MM.1S (cell line): ENCODE results near the gene SPECC1.
A peak's percentile ranks its signal among the peaks of the same experiment; 100 is the strongest.

ENCODE experiments used
- DNase-seq: peaks from one replicate; pipeline ENCODE4 v3.0.0-alpha.2; 2015
- H2AFZ ChIP-seq: fragments of 300-600 bp; sonication (generic); 2 replicates; pipeline ENCODE4 v1.6.0; 2016; ENCODE audit warnings: antibody characterized with exemption, low read length
- H3F3A ChIP-seq: fragments of 300-600 bp; sonication (generic); 2 replicates; pipeline ENCODE4 v1.6.1; 2016; ENCODE audit warnings: mild to moderate bottlenecking, antibody characterized with exemption, low read length, moderate library complexity, mixed read lengths; ENCODE audit not compliant: insufficient read depth
- H3K27ac ChIP-seq: fragments of 300-600 bp; sonication (generic); 2 replicates; pipeline ENCODE4 v1.5.1; 2016; ENCODE audit warnings: mild to moderate bottlenecking, low read length
- H3K27me3 ChIP-seq: fragments of 300-600 bp; sonication (generic); replicated peaks from 2 replicates; pipeline ENCODE4 v1.6.0; 2016; ENCODE audit warnings: low read length; ENCODE audit not compliant: insufficient read depth
- H3K36me3 ChIP-seq: fragments of 300-600 bp; sonication (generic); replicated peaks from 2 replicates; pipeline ENCODE4 v1.6.1; 2016; ENCODE audit warnings: mild to moderate bottlenecking, low read length, mixed read lengths; ENCODE audit not compliant: insufficient read depth
- H3K4me1 ChIP-seq: fragments of 300-600 bp; sonication (generic); 2 replicates; pipeline ENCODE4 v1.6.1; 2016; ENCODE audit warnings: low read length, mixed read lengths
- H3K4me2 ChIP-seq: fragments of 300-600 bp; sonication (generic); 2 replicates; pipeline ENCODE4 v1.6.0; 2016; ENCODE audit warnings: low read depth, low read length
- H3K4me3 ChIP-seq: fragments of 300-600 bp; sonication (generic); 2 replicates; pipeline ENCODE4 v1.5.1; 2016; ENCODE audit warnings: low read length, mixed read lengths
- H3K79me2 ChIP-seq: fragments of 300-600 bp; sonication (generic); 2 replicates; pipeline ENCODE4 v1.6.1; 2016; ENCODE audit warnings: mixed run types, low read length, mixed read lengths
- H3K9ac ChIP-seq: fragments of 300-600 bp; sonication (generic); 2 replicates; pipeline ENCODE4 v1.6.1; 2016; ENCODE audit warnings: low read length, mixed read lengths
- H3K9me2 ChIP-seq: fragments of 300-600 bp; sonication (generic); replicated peaks from 2 replicates; pipeline ENCODE4 v1.6.1; 2016; ENCODE audit warnings: mild to moderate bottlenecking, low read length, mixed read lengths; ENCODE audit not compliant: insufficient read depth
- H3K9me3 ChIP-seq: fragments of 300-600 bp; sonication (generic); replicated peaks from 2 replicates; pipeline ENCODE4 v1.6.1; 2016; ENCODE audit warnings: mild to moderate bottlenecking, low read length, mixed read lengths; ENCODE audit not compliant: insufficient read depth
- H4K20me1 ChIP-seq: fragments of 300-600 bp; sonication (generic); 2 replicates; pipeline ENCODE4 v1.6.1; 2016; ENCODE audit warnings: mild to moderate bottlenecking, low read length, moderate library complexity, mixed read lengths; ENCODE audit not compliant: insufficient read depth
- EZH2 ChIP-seq: fragments of 300-600 bp; sonication (generic); optimal IDR thresholded peaks from 2 replicates; pipeline ENCODE3; 2017; ENCODE audit warnings: low read depth, mild to moderate bottlenecking, antibody characterized with exemption, low read length, mixed read lengths
- EZH2phosphoT487 ChIP-seq: fragments of 300-600 bp; sonication (generic); IDR thresholded peaks from 2 replicates; pipeline ENCODE4 v1.6.1; 2018; ENCODE audit warnings: antibody characterized with exemption, low read length
- TF ChIP-seq, protein P1 (sequence below): fragments of 300-600 bp; sonication (generic); IDR thresholded peaks from 2 replicates; pipeline ENCODE4 v1.5.1; 2016; ENCODE audit warnings: antibody characterized with exemption, low read length, mixed read lengths

The SPECC1 gene

DNA sequence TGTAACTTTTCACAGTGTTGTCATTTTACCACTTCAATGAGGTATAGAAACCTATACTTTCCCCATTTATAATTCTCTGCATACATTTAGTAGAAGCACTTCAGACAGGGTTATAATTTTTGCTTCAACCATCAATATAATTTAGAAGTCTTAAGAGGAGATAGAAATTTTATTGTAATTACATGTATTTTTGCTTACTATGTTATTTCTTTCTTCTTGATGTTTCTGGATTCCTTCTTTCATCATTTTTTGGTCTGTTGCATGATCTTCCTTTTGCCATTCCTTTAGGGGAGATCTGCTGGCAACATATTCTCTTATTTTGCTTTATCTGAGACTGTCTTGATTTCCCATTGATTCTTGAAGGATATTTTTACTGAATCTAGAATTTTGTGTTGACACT lies 31.1 kb downstream of the SPECC1 start:
- no peak overlapping the region for H2AFZ ChIP-seq
- H4K20me1 ChIP-seq = no peaks in the 10 kb centered on the region
- H3K27ac ChIP-seq = no peak overlapping the region
- TF ChIP-seq EZH2 = no peak
- TF ChIP-seq, protein P1, sequence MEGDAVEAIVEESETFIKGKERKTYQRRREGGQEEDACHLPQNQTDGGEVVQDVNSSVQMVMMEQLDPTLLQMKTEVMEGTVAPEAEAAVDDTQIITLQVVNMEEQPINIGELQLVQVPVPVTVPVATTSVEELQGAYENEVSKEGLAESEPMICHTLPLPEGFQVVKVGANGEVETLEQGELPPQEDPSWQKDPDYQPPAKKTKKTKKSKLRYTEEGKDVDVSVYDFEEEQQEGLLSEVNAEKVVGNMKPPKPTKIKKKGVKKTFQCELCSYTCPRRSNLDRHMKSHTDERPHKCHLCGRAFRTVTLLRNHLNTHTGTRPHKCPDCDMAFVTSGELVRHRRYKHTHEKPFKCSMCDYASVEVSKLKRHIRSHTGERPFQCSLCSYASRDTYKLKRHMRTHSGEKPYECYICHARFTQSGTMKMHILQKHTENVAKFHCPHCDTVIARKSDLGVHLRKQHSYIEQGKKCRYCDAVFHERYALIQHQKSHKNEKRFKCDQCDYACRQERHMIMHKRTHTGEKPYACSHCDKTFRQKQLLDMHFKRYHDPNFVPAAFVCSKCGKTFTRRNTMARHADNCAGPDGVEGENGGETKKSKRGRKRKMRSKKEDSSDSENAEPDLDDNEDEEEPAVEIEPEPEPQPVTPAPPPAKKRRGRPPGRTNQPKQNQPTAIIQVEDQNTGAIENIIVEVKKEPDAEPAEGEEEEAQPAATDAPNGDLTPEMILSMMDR = no peak
- TF ChIP-seq EZH2phosphoT487 = no peak
- H3K4me2 ChIP-seq = no peak overlapping the region
- H3K36me3 ChIP-seq = no peaks in the 10 kb centered on the region
- H3K4me1 ChIP-seq = peaks cover 16% of the 10 kb centered on the region
- H3K9me2 ChIP-seq = no peaks in the 10 kb centered on the region
- no peak overlapping the region for H3K9ac ChIP-seq
- H3K27me3 ChIP-seq = no peaks in the 10 kb centered on the region
- H3K9me3 ChIP-seq = no peaks in the 10 kb centered on the region
- no peak for DNase-seq
- H3F3A ChIP-seq = no peaks in the 10 kb centered on the region
- H3K4me3 ChIP-seq = no peak overlapping the region
- no peaks in the 10 kb centered on the region for H3K79me2 ChIP-seq

DNA sequence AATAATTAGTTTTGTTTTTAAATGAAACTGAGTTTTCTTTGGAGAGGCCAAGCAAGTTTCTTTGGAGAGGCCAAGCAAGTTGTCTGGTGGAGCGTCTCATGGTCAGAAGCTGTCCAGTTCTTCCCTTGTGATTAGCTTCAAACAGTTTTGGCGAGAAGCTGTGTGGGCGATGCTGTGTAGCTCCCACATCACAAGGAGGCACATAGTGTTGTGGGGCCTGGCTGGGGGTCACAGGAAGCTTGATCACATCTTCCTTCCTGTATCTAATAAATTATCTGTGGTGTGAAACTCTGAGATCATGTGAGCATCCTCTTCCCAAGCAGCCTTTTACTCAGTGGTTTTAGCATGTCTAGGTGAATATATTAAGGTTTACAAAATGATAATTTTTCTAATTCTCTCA lies 33.9 kb downstream of the SPECC1 start:
- H3K9me3 ChIP-seq = no peaks in the 10 kb centered on the region
- TF ChIP-seq EZH2phosphoT487 (no peak), EZH2 (no peak)
- TF ChIP-seq, protein P1 = no peak
- no peaks in the 10 kb centered on the region for H3K36me3 ChIP-seq
- H4K20me1 ChIP-seq = no peaks in the 10 kb centered on the region
- peaks cover 14% of the 10 kb centered on the region for H3K4me1 ChIP-seq
- no peak overlapping the region for H3K4me3 ChIP-seq
- no peaks in the 10 kb centered on the region for H3K27me3 ChIP-seq
- no peak overlapping the region for H3K4me2 ChIP-seq
- DNase-seq = no peak
- H3K27ac ChIP-seq = no peak overlapping the region
- H3K9ac ChIP-seq = no peak overlapping the region
- no peaks in the 10 kb centered on the region for H3K9me2 ChIP-seq
- 0 out of 2 replicates have a peak, but pooled peaks cover 3% of the 10 kb centered on the region for H3K79me2 ChIP-seq
- H3F3A ChIP-seq = no peaks in the 10 kb centered on the region
- H2AFZ ChIP-seq = no peak overlapping the region

- TF ChIP-seq, protein P1 = no peak
- TF ChIP-seq EZH2 (no peak), EZH2phosphoT487 (no peak)
- Histone ChIP-seq H3K4me1 (peaks cover 14% of the 10 kb centered on the region), H3F3A (no peaks in the 10 kb centered on the region), H3K4me2 (no peak overlapping the region), H2AFZ (no peak overlapping the region), H3K79me2 (0 out of 2 replicates have a peak, but pooled peaks cover 3% of the 10 kb centered on the region), H3K9ac (no peak overlapping the region), H3K27ac (no peak overlapping the region), H3K27me3 (no peaks in the 10 kb centered on the region), H3K36me3 (no peaks in the 10 kb centered on the region), H3K9me2 (no peaks in the 10 kb centered on the region), H3K9me3 (no peaks in the 10 kb centered on the region), H4K20me1 (no peaks in the 10 kb centered on the region), H3K4me3 (no peak overlapping the region)
- peak; percentile 50 for DNase-seq
Observed at GRCh38 chr17:20045476-20045875, 36.3 kb downstream of the SPECC1 start.

- H2AFZ ChIP-seq = no peak overlapping the region
Observed at GRCh38 chr17:20046629-20047028, 37.5 kb downstream of the SPECC1 start.

More at GRCh38 chr17:20046629-20047028, 37.5 kb downstream of the SPECC1 start:
- H3K4me3 ChIP-seq = no peak overlapping the region
- DNase-seq = no peak
- H3K27ac ChIP-seq = no peak overlapping the region
- no peaks in the 10 kb centered on the region for H3F3A ChIP-seq
- H3K79me2 ChIP-seq = 0 out of 2 replicates have a peak, but pooled peaks cover 3% of the 10 kb centered on the region
- H3K9me3 ChIP-seq = no peaks in the 10 kb centered on the region
- no peak for TF ChIP-seq EZH2
- no peak for TF ChIP-seq EZH2phosphoT487
- TF ChIP-seq, protein P1 = no peak
- H3K4me1 ChIP-seq = peaks cover 14% of the 10 kb centered on the region
- no peak overlapping the region for H3K4me2 ChIP-seq
- no peaks in the 10 kb centered on the region for H3K9me2 ChIP-seq
- no peaks in the 10 kb centered on the region for H4K20me1 ChIP-seq
- no peaks in the 10 kb centered on the region for H3K27me3 ChIP-seq
- H3K36me3 ChIP-seq = no peaks in the 10 kb centered on the region
- H3K9ac ChIP-seq = no peak overlapping the region
